Stomach smooth muscle (tissue), 2 donors: Measurements from ENCODE around the gene NRSN1.

ENCODE experiments used
- H3K27ac ChIP-seq: one replicate; pipeline ENCODE4 v1.7.0; 2013; ENCODE audit warnings: mild to moderate bottlenecking, low read length, inconsistent platforms
- H3K27me3 ChIP-seq, 2 donors: one replicate each; pipeline ENCODE4 v1.7.0; 2013; ENCODE audit warnings: low read length in 2 of 2; ENCODE audit not compliant: insufficient read depth in 2 of 2, control insufficient read depth in 1 of 2
- H3K36me3 ChIP-seq, 2 donors: one replicate each; pipeline ENCODE4 v1.7.0; 2013; ENCODE audit warnings: low read length in 2 of 2; ENCODE audit not compliant: control insufficient read depth in 2 of 2, insufficient read depth in 2 of 2
- H3K4me1 ChIP-seq: one replicate; pipeline ENCODE4 v1.7.0; 2013; ENCODE audit warnings: low read length; ENCODE audit not compliant: control insufficient read depth, insufficient read depth
- H3K4me3 ChIP-seq, 2 donors: one replicate each; pipeline ENCODE4 v1.7.0; 2013; ENCODE audit warnings: low read length in 2 of 2
- H3K9ac ChIP-seq, 2 donors: one replicate each; pipeline ENCODE4 v1.7.0; 2013; ENCODE audit warnings: low read length in 2 of 2, mild to moderate bottlenecking in 1 of 2
- H3K9me3 ChIP-seq, 2 donors: one replicate each; pipeline ENCODE4 v1.7.0; 2013; ENCODE audit warnings: low read length in 2 of 2; ENCODE audit not compliant: control insufficient read depth in 2 of 2
- donor health status: healthy.
- donor health status: Pancreatic carcinoma.

The NRSN1 gene

GRCh38 chr6:24154121-24154520, 28.1 kb downstream of the NRSN1 start:
- Histone ChIP-seq H3K9me3 (no peaks in the 10 kb centered on the region), H3K27ac (no peak overlapping the region), H3K4me1 (no peaks in the 10 kb centered on the region), H3K9ac (no peak overlapping the region), H3K27me3 (no peaks in the 10 kb centered on the region), H3K36me3 (no peaks in the 10 kb centered on the region), H3K4me3 (no peak overlapping the region)

GRCh38 chr6:24157886-24158285, 31.9 kb downstream of the NRSN1 start:
- no peaks in the 10 kb centered on the region for H3K27me3 ChIP-seq
- no peaks in the 10 kb centered on the region for H3K4me1 ChIP-seq
- no peak overlapping the region for H3K4me3 ChIP-seq
- no peak overlapping the region for H3K27ac ChIP-seq
- H3K9me3 ChIP-seq: no peaks in the 10 kb centered on the region
- no peaks in the 10 kb centered on the region for H3K36me3 ChIP-seq
- no peak overlapping the region for H3K9ac ChIP-seq

- no peaks in the 10 kb centered on the region for H3K4me1 ChIP-seq
- no peak overlapping the region for H3K9ac ChIP-seq
- no peaks in the 10 kb centered on the region for H3K36me3 ChIP-seq
- H3K4me3 ChIP-seq: no peak overlapping the region
- no peak overlapping the region for H3K27ac ChIP-seq
- no peaks in the 10 kb centered on the region for H3K27me3 ChIP-seq
- H3K9me3 ChIP-seq: no peaks in the 10 kb centered on the region
Measured at GRCh38 chr6:24183584-24183983, 57.6 kb downstream of the NRSN1 start.

- Histone ChIP-seq H3K27ac (no peak overlapping the region), H3K9ac (no peak overlapping the region), H3K4me3 (no peak overlapping the region), H3K27me3 (no peaks in the 10 kb centered on the region), H3K36me3 (no peaks in the 10 kb centered on the region), H3K4me1 (no peaks in the 10 kb centered on the region), H3K9me3 (no peaks in the 10 kb centered on the region)
Measured at GRCh38 chr6:24186349-24186748, 60.3 kb downstream of the NRSN1 start.

GRCh38 chr6:24187965-24188577, 62.1 kb downstream of the NRSN1 start:
- H3K9ac ChIP-seq: no peak overlapping the region
- no peaks in the 10 kb centered on the region for H3K36me3 ChIP-seq
- H3K4me1 ChIP-seq: no peaks in the 10 kb centered on the region
- H3K4me3 ChIP-seq: no peak overlapping the region
- no peaks in the 10 kb centered on the region for H3K9me3 ChIP-seq
- no peaks in the 10 kb centered on the region for H3K27me3 ChIP-seq
- H3K27ac ChIP-seq: no peak overlapping the region

- H3K27me3 ChIP-seq: no peaks in the 10 kb centered on the region
- no peaks in the 10 kb centered on the region for H3K9me3 ChIP-seq
- H3K27ac ChIP-seq: no peak overlapping the region
- no peaks in the 10 kb centered on the region for H3K36me3 ChIP-seq
- H3K4me1 ChIP-seq: no peaks in the 10 kb centered on the region
- no peak overlapping the region for H3K9ac ChIP-seq
- H3K4me3 ChIP-seq: no peak overlapping the region
Measured at GRCh38 chr6:24188578-24189080, 62.6 kb downstream of the NRSN1 start.

- Histone ChIP-seq H3K27ac (no peak overlapping the region), H3K36me3 (no peaks in the 10 kb centered on the region), H3K9ac (no peak overlapping the region), H3K27me3 (no peaks in the 10 kb centered on the region), H3K4me1 (no peaks in the 10 kb centered on the region), H3K9me3 (no peaks in the 10 kb centered on the region), H3K4me3 (no peak overlapping the region)
Measured at GRCh38 chr6:24191346-24191745, 65.3 kb downstream of the NRSN1 start.

- no peaks in the 10 kb centered on the region for H3K27me3 ChIP-seq
- H3K4me3 ChIP-seq: no peak overlapping the region
Measured at GRCh38 chr6:24193364-24193763, 67.3 kb downstream of the NRSN1 start.

GRCh38 chr6:24194978-24195700, 69.1 kb downstream of the NRSN1 start:
- H3K9me3 ChIP-seq: no peaks in the 10 kb centered on the region
- H3K4me1 ChIP-seq: no peaks in the 10 kb centered on the region
- no peak overlapping the region for H3K27ac ChIP-seq
- H3K36me3 ChIP-seq: no peaks in the 10 kb centered on the region
- H3K27me3 ChIP-seq: no peaks in the 10 kb centered on the region
- no peak overlapping the region for H3K9ac ChIP-seq
- no peak overlapping the region for H3K4me3 ChIP-seq

More at GRCh38 chr6:24193364-24193763, 67.3 kb downstream of the NRSN1 start:
- no peak overlapping the region for H3K27ac ChIP-seq
- no peaks in the 10 kb centered on the region for H3K36me3 ChIP-seq
- H3K9me3 ChIP-seq: no peaks in the 10 kb centered on the region
- H3K4me1 ChIP-seq: no peaks in the 10 kb centered on the region
- no peak overlapping the region for H3K9ac ChIP-seq

GRCh38 chr6:24195836-24196597, 70.0 kb downstream of the NRSN1 start:
- Histone ChIP-seq H3K4me1 (no peaks in the 10 kb centered on the region), H3K27me3 (no peaks in the 10 kb centered on the region), H3K9me3 (no peaks in the 10 kb centered on the region), H3K36me3 (no peaks in the 10 kb centered on the region), H3K27ac (no peak overlapping the region), H3K9ac (no peak overlapping the region), H3K4me3 (no peak overlapping the region)
